GM12891 (cell line): Measurements from ENCODE around the gene MAST1.

Source experiments
- POLR2A ChIP-seq: IDR thresholded peaks from 2 replicates; pipeline ENCODE4 v1.6.1; 2011; ENCODE audit warnings: low read depth, low read length, control low read depth
- SPI1 ChIP-seq: IDR thresholded peaks from 2 replicates; pipeline ENCODE4 v1.6.1; 2011; ENCODE audit warnings: low read depth, low read length, control low read depth

GRCh38 chr19:12875086-12875485 lies 36.8 kb downstream of the MAST1 start:
- TF ChIP-seq POLR2A = no peak
- TF ChIP-seq SPI1 = no peak
